ENCODE results near the gene RNU2-1.

- TF ChIP-seq EP300 (IDR thresholded peaks at IDR 0.05) (no peak), POLR2AphosphoS5 (IDR thresholded peaks at IDR 0.05) (no peak)
Measured at GRCh38 chr17:43210576-43210975, 23.2 kb downstream of the RNU2-1 start.

Data from stomach (tissue), 4 donors.